ENCODE data around the gene NOL6. TPM values are rescaled to one million over a fixed set of nuclear protein-coding genes. Genes with fewer than 3 reads are reported as not detected.

The NOL6 gene
- total and polyA plus RNA-seq, 2 of the 13 experiments (the other 11 are each of a cell fraction or from before 2014, with no cell fraction given), result 17.0 to 30.2 TPM

- TF ChIP-seq ARID4A (CRISPR knock-in tag; IDR thresholded peaks at IDR 0.05; ENCODE audit: borderline replicate concordance) (peak; percentile 99), MAZ (IDR thresholded peaks at IDR 0.05; ENCODE audit: borderline replicate concordance, low read depth, low read length) (no peak), MAZ (CRISPR knock-in tag; IDR thresholded peaks at IDR 0.05; ENCODE audit: low read depth) (peak; percentile 63), ZIK1 (CRISPR knock-in tag; IDR thresholded peaks at IDR 0.05; ENCODE audit: borderline replicate concordance, low read depth) (0 out of 2 replicates have a peak, but pooled peaks have one; percentile 19), NR0B2 (CRISPR knock-in tag; IDR thresholded peaks at IDR 0.05) (peak; percentile 98; the same call in 1 of the 2 replicates), ZNF891 (CRISPR knock-in tag; IDR thresholded peaks at IDR 0.05) (peak; percentile 80; the same call in 1 of the 2 replicates), PHB2 (IDR thresholded peaks at IDR 0.05; ENCODE audit: partially characterized antibody) (no peak), MXI1 (IDR thresholded peaks at IDR 0.05; ENCODE audit: borderline replicate concordance, low read depth, low read length) (peak; percentile 99), ZGPAT (CRISPR knock-in tag; IDR thresholded peaks at IDR 0.05) (peak; percentile 65; the same call in 1 of the 2 replicates), DMAP1 (CRISPR knock-in tag; IDR thresholded peaks at IDR 0.05) (peak; percentile 87; the same call in 1 of the 2 replicates), ZSCAN29 (CRISPR knock-in tag; conservative IDR thresholded peaks at IDR 0.05) (0 out of 2 replicates have a peak, but pooled peaks have one; percentile 47), CSRNP1 (CRISPR knock-in tag; IDR thresholded peaks at IDR 0.05) (no peak), ZNF652 (CRISPR knock-in tag; IDR thresholded peaks at IDR 0.05; ENCODE audit: borderline replicate concordance, low read depth) (no peak), BORCS8-MEF2B (CRISPR knock-in tag; IDR thresholded peaks at IDR 0.05) (0 out of 2 replicates have a peak, but pooled peaks have one; percentile 42), IKZF5 (CRISPR knock-in tag; IDR thresholded peaks at IDR 0.05) (peak; percentile 71; the same call in 1 of the 2 replicates), RXRB (CRISPR knock-in tag; IDR thresholded peaks at IDR 0.05; ENCODE audit: borderline replicate concordance) (peak; percentile 58; the same call in 1 of the 2 replicates), ZBTB20 (CRISPR knock-in tag; IDR thresholded peaks at IDR 0.05; ENCODE audit: borderline replicate concordance, low read depth) (0 out of 2 replicates have a peak, but pooled peaks have one; percentile 20), MATR3 (CRISPR knock-in tag; IDR thresholded peaks at IDR 0.05) (no peak), YEATS2 (CRISPR knock-in tag; IDR thresholded peaks at IDR 0.05; ENCODE audit: borderline replicate concordance) (peak; percentile 95), KDM5B (CRISPR knock-in tag; IDR thresholded peaks at IDR 0.05; ENCODE audit: borderline replicate concordance) (peak; percentile 70)
These were observed at the start of gene NOL6 (continued) for GRCh38 chr9:33473643-33474352.

Measured in HepG2 (cell line).